ENCODE data around the gene CEPT1. TPM values are rescaled to one million over a fixed set of nuclear protein-coding genes. Genes with fewer than 3 reads are reported as not detected.

Gene CEPT1
- total RNA-seq, 4 donors from 2014 or later: 12.6 to 82.3 (median 35.8) TPM

DNA sequence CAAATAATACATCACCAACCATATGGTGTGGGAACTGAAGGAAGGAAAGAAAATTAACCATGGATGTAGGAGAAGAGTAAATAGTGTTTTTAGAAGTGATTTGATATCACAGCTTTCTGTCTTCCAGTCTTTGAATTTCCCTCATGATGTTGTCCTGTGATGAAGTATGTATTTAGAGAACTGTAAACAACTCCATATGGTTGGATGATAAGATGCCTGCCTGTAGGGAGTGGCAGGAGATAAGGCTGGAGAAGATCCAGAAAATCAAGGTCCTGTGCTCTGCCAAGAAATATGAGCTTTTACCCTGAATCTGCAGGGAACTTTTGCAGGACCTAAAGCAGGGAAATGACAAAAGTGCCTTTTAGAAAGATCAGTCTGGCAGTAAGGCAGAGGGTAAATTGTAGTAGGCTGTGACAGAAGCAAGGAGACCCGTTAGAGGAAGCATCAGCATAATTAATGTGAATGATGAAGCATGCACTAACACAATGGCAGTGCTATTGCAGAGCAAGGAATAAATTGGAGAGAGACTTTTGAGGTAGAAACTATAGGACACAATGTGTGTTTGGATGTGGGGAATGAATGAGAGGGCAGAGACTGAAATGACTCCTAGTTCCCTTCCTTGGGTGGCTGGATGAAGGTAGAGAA lies 21.9 kb downstream of the CEPT1 start:
- Histone ChIP-seq H3K4me1 (no peaks in the 10 kb centered on the region), H3K9me3 (no peaks in the 10 kb centered on the region), H3K4me3 (no peak overlapping the region), H3K27me3 (no peaks in the 10 kb centered on the region), H3K36me3 (peaks cover 0 to 2% of the 10 kb centered on the region in 2 donors), H3K27ac (no peak overlapping the region)
- no peak for TF ChIP-seq POLR2A (IDR thresholded peaks at IDR 0.05)
- TF ChIP-seq, protein P1, sequence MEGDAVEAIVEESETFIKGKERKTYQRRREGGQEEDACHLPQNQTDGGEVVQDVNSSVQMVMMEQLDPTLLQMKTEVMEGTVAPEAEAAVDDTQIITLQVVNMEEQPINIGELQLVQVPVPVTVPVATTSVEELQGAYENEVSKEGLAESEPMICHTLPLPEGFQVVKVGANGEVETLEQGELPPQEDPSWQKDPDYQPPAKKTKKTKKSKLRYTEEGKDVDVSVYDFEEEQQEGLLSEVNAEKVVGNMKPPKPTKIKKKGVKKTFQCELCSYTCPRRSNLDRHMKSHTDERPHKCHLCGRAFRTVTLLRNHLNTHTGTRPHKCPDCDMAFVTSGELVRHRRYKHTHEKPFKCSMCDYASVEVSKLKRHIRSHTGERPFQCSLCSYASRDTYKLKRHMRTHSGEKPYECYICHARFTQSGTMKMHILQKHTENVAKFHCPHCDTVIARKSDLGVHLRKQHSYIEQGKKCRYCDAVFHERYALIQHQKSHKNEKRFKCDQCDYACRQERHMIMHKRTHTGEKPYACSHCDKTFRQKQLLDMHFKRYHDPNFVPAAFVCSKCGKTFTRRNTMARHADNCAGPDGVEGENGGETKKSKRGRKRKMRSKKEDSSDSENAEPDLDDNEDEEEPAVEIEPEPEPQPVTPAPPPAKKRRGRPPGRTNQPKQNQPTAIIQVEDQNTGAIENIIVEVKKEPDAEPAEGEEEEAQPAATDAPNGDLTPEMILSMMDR (IDR thresholded peaks at IDR 0.05): no peak
- intact Hi-C loops (cut with DNase I; ENCODE audit: low total_unique reads): no loop called here
- DNase-seq: no peak

DNA sequence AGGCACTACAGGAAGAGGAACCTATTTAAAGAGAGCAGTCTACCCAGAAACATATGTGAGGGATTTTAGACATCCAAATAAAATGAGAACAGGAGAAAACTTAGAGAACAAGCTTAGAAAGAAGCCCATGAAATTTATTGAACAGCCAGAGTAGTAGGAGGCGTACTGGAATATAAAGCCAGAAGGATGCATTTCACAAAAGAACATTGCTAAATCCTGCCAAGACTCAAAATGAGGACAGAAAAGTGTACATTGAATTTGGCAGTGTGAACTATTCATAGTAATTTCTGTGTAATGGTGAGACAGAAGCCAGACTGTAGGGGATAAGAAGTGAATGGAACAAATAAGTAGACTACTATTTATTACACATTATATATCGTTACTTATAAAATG lies 22.5 kb downstream of the CEPT1 start:
- intact Hi-C loops (cut with DNase I; ENCODE audit: low total_unique reads): no loop called here
- Histone ChIP-seq H3K4me1 (no peaks in the 10 kb centered on the region), H3K36me3 (peaks cover 0 to 2% of the 10 kb centered on the region in 2 donors), H3K9me3 (no peaks in the 10 kb centered on the region), H3K27me3 (no peaks in the 10 kb centered on the region), H3K27ac (no peak overlapping the region), H3K4me3 (no peak overlapping the region)
- no peak for DNase-seq
- no peak for TF ChIP-seq POLR2A (IDR thresholded peaks at IDR 0.05)
- TF ChIP-seq, protein P1 (IDR thresholded peaks at IDR 0.05): no peak

GRCh38 chr1:111163363-111163762 lies 23.3 kb downstream of the CEPT1 start:
- peaks cover 0 to 2% of the 10 kb centered on the region in 2 donors for H3K36me3 ChIP-seq
- H3K9me3 ChIP-seq: no peaks in the 10 kb centered on the region
- H3K27ac ChIP-seq: no peak overlapping the region
- no peaks in the 10 kb centered on the region for H3K4me1 ChIP-seq
- intact Hi-C loops (cut with DNase I; ENCODE audit: low total_unique reads): no loop called here
- no peaks in the 10 kb centered on the region for H3K27me3 ChIP-seq
- TF ChIP-seq POLR2A (IDR thresholded peaks at IDR 0.05): no peak
- H3K4me3 ChIP-seq: no peak overlapping the region
- no peak for DNase-seq

DNA sequence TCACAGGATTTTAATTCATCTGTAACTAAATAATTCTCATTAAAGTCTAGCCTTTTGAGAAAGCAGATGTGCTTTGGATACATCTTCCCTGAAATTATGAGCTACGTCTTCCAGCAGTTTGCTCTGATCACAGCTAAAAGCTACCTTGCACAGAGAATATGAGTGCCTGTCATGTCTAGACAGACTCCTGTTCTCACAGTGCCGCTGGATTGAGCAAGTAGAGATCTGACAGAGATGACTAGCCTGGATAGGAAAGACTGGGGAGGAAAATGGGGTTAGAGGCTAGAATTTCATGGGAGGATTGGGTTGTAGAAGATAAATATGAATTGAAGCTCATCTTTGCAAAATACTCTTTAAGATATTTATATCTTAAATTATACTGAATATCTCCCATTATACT lies 24.1 kb downstream of the CEPT1 start:
- H3K4me3 ChIP-seq: no peak overlapping the region
- TF ChIP-seq, protein P1 (IDR thresholded peaks at IDR 0.05): no peak
- TF ChIP-seq POLR2A (IDR thresholded peaks at IDR 0.05): no peak
- intact Hi-C loops (cut with DNase I; ENCODE audit: low total_unique reads): no loop called here
- no peak overlapping the region for H3K27ac ChIP-seq
- DNase-seq: no peak
- H3K36me3 ChIP-seq: peaks cover 0 to 2% of the 10 kb centered on the region in 2 donors
- H3K4me1 ChIP-seq: no peaks in the 10 kb centered on the region
- no peaks in the 10 kb centered on the region for H3K9me3 ChIP-seq
- H3K27me3 ChIP-seq: no peaks in the 10 kb centered on the region

DNA sequence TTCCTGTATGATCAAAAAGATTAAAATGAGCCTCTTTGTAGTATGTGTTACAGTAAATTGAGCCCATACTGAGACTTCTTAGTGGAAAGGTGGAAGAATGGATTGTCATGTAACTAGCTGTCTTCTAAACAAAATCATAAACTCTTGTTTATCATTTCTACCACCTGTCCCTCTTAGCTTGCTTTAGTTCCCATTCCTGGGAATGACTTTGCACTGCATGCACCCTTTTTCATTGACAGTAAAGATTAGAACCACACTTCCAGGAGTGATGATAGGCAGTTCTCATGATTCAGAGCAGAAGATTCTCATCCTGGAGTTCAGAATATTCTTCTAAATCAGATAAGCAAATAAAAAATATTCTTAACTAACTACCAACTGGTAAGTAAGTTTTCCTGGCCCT lies 32.4 kb downstream of the CEPT1 start:
- no peaks in the 10 kb centered on the region for H3K9me3 ChIP-seq
- no peaks in the 10 kb centered on the region for H3K27me3 ChIP-seq
- no peaks in the 10 kb centered on the region for H3K4me1 ChIP-seq
- no peak for TF ChIP-seq POLR2A (IDR thresholded peaks at IDR 0.05)
- TF ChIP-seq, protein P1 (IDR thresholded peaks at IDR 0.05): no peak
- DNase-seq: no peak
- H3K27ac ChIP-seq: no peak overlapping the region
- no peak overlapping the region for H3K4me3 ChIP-seq
- no peaks in the 10 kb centered on the region for H3K36me3 ChIP-seq
- intact Hi-C loops (cut with DNase I; ENCODE audit: low total_unique reads): no loop called here

DNA sequence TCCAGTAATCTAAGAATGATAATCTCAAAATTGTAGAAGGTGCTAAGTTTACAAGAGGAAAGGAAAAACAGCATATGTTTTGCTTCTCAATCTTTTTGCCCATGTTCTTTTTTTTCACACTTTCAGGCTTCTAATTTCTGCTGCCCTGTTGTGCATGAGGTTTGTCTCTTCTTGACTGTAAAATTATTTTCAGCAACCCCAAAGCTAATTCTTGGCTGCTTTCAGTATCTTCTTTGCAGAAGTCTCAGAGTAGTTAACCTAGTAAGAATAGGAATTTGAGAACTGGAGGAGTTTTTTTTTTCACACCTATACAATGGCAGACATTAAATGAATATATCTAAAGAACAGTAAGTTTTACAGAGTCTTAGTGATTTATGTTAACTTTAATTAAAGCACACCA lies 34.0 kb downstream of the CEPT1 start:
- Histone ChIP-seq H3K27ac (no peak overlapping the region), H3K9me3 (no peaks in the 10 kb centered on the region), H3K4me1 (no peaks in the 10 kb centered on the region), H3K27me3 (no peaks in the 10 kb centered on the region), H3K4me3 (no peak overlapping the region), H3K36me3 (no peaks in the 10 kb centered on the region)
- no peak for TF ChIP-seq POLR2A (IDR thresholded peaks at IDR 0.05)
- TF ChIP-seq, protein P1 (IDR thresholded peaks at IDR 0.05): no peak
- DNase-seq: no peak
- intact Hi-C loops (cut with DNase I; ENCODE audit: low total_unique reads): no loop called here
